WTC11 (cell line): ENCODE results near the gene SSU72. TPM values are rescaled to one million over a fixed set of nuclear protein-coding genes. Genes with fewer than 3 reads are reported as not detected.

Experiments used
- ATAC-seq: fragments of 200-7000 bp; cut with Tn5 transposase; 2 replicates; pipeline ENCODE4 v1.10.0; 2021; ENCODE audit warnings: mild to moderate bottlenecking, moderate library complexity
- CTCF ChIA-PET: fragments of 300-600 bp; sonication (Branson Sonifier 250); formaldehyde crosslinking; loops from one replicate; lab custom pipeline; 2021; ENCODE audit warnings: antibody characterized with exemption; lab: Charles Lee
- POLR2A ChIA-PET: fragments of 350-600 bp; sonication (Branson Sonifier 250); formaldehyde crosslinking; loops from one replicate; lab custom pipeline; 2021; ENCODE audit warnings: antibody characterized with exemption; lab: Charles Lee
- DNase-seq: peaks from one replicate; pipeline ENCODE4 v3.0.0; 2021; ENCODE audit warnings: low spot score
- H3K27ac Mint-ChIP-seq: 2 replicates; pipeline ENCODE4 v1.8.0; 2021; ENCODE audit warnings: mixed read lengths
- H3K27me3 Mint-ChIP-seq: 2 replicates; pipeline ENCODE4 v1.8.0; 2021; ENCODE audit warnings: low read depth, mild to moderate bottlenecking, moderate library complexity, mixed read lengths
- H3K36me3 Mint-ChIP-seq: 2 replicates; pipeline ENCODE4 v1.8.0; 2021; ENCODE audit warnings: mixed read lengths
- H3K4me1 Mint-ChIP-seq: 2 replicates; pipeline ENCODE4 v1.8.0; 2022; ENCODE audit warnings: mixed read lengths
- H3K4me3 Mint-ChIP-seq: 2 replicates; pipeline ENCODE4 v1.8.0; 2021; ENCODE audit warnings: mild to moderate bottlenecking, moderate library complexity, mixed read lengths
- H3K9me3 Mint-ChIP-seq: 2 replicates; pipeline ENCODE4 v1.8.0; 2021; ENCODE audit warnings: mixed read lengths
- AR ChIP-seq: fragments of 250-450 bp; sonication (Bioruptor Pico); IDR thresholded peaks from 2 replicates; pipeline ENCODE4 v1.9.0; 2021; ENCODE audit warnings: mild to moderate bottlenecking
- ARID4B ChIP-seq: sonication (generic); formaldehyde crosslinking; IDR thresholded peaks from 2 replicates; pipeline ENCODE4 v1.8.0; 2023; ENCODE audit warnings: missing genetic modification reagents, mild to moderate bottlenecking, borderline replicate concordance
- ESRRA ChIP-seq: sonication (generic); formaldehyde crosslinking; IDR thresholded peaks from 2 replicates; pipeline ENCODE4 v1.8.1; 2022; ENCODE audit warnings: mild to moderate bottlenecking, missing genetic modification reagents, borderline replicate concordance
- FOXJ3 ChIP-seq: sonication (generic); formaldehyde crosslinking; IDR thresholded peaks from 2 replicates; pipeline ENCODE4 v1.9.0; 2021; ENCODE audit warnings: missing genetic modification reagents, mild to moderate bottlenecking, borderline replicate concordance
- FOXP1 ChIP-seq: sonication (generic); formaldehyde crosslinking; IDR thresholded peaks from 2 replicates; pipeline ENCODE4 v1.8.0; 2022; ENCODE audit warnings: missing genetic modification reagents, mild to moderate bottlenecking, moderate library complexity, borderline replicate concordance
- JAZF1 ChIP-seq: fragments of 250-450 bp; sonication (Bioruptor Pico); IDR thresholded peaks from 2 replicates; pipeline ENCODE4 v1.9.0; 2021; ENCODE audit warnings: moderate library complexity, mild to moderate bottlenecking, inconsistent platforms
- SMAD3 ChIP-seq: sonication (generic); formaldehyde crosslinking; IDR thresholded peaks from 2 replicates; pipeline ENCODE4 v1.8.0; 2022; ENCODE audit warnings: missing genetic modification reagents, mild to moderate bottlenecking, borderline replicate concordance
- SOX15 ChIP-seq: fragments of 250-450 bp; sonication (Bioruptor Pico); IDR thresholded peaks from 2 replicates; pipeline ENCODE4 v1.9.0; 2021; ENCODE audit warnings: mild to moderate bottlenecking
- ZNF121 ChIP-seq: sonication (generic); formaldehyde crosslinking; IDR thresholded peaks from 2 replicates; pipeline ENCODE4 v1.8.0; 2023; ENCODE audit warnings: missing genetic modification reagents
- ZNF317 ChIP-seq: sonication (generic); formaldehyde crosslinking; IDR thresholded peaks from 2 replicates; pipeline ENCODE4 v1.8.1; 2023; ENCODE audit warnings: low read depth, mild to moderate bottlenecking, moderate library complexity, missing genetic modification reagents, borderline replicate concordance
- ZNF416 ChIP-seq: fragments of 250-450 bp; sonication (Bioruptor Pico); IDR thresholded peaks from 2 replicates; pipeline ENCODE4 v1.9.0; 2021; ENCODE audit warnings: mild to moderate bottlenecking, inconsistent platforms
- ZNF425 ChIP-seq: fragments of 250-450 bp; sonication (Bioruptor Pico); conservative IDR thresholded peaks from 2 replicates; pipeline ENCODE4 v1.9.0; 2021; ENCODE audit warnings: mild to moderate bottlenecking
- ZSCAN18 ChIP-seq: fragments of 250-450 bp; sonication (Bioruptor Pico); IDR thresholded peaks from 2 replicates; pipeline ENCODE4 v2.1.2; 2022; ENCODE audit warnings: mild to moderate bottlenecking, moderate library complexity
- total RNA-seq: library from RNA; stranded (reverse); gene quantifications from 3 replicates; pipeline ENCODE4 v1.2.3, GENCODE V29; 2021
- TF ChIP-seq, protein P1 (sequence below): sonication (generic); formaldehyde crosslinking; conservative IDR thresholded peaks from 2 replicates; pipeline ENCODE4 v1.8.1; 2022; ENCODE audit warnings: mild to moderate bottlenecking, missing genetic modification reagents
- TF ChIP-seq, protein P2 (sequence below): sonication (generic); formaldehyde crosslinking; IDR thresholded peaks from 2 replicates; pipeline ENCODE4 v1.8.0; 2022; ENCODE audit warnings: missing genetic modification reagents

SSU72 gene
- total RNA-seq, 1 experiment from 2014 or later = 158 TPM

- Mint-ChIP-seq H3K4me3 (no peak overlapping the region), H3K27ac (no peak overlapping the region), H3K36me3 (peaks cover 10% of the 10 kb centered on the region), H3K27me3 (no peaks in the 10 kb centered on the region), H3K4me1 (peaks cover 3% of the 10 kb centered on the region; the same call in 1 of the 2 replicates), H3K9me3 (no peaks in the 10 kb centered on the region)
- DNase-seq = no peak
- TF ChIP-seq ZSCAN18 = no peak
- TF ChIP-seq FOXP1 = no peak
- TF ChIP-seq ZNF416 (CRISPR knock-in tag) = no peak
- TF ChIP-seq ESRRA (CRISPR knock-in tag) = no peak
- no peak for TF ChIP-seq ZNF317
- TF ChIP-seq JAZF1 (CRISPR knock-in tag) = no peak
- TF ChIP-seq ZNF121 (CRISPR knock-in tag) = no peak
- TF ChIP-seq, protein P1, sequence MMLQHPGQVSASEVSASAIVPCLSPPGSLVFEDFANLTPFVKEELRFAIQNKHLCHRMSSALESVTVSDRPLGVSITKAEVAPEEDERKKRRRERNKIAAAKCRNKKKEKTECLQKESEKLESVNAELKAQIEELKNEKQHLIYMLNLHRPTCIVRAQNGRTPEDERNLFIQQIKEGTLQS (CRISPR knock-in tag) = no peak
- TF ChIP-seq SMAD3 (CRISPR knock-in tag) = no peak
- no peak for TF ChIP-seq FOXJ3
- TF ChIP-seq, protein P2, sequence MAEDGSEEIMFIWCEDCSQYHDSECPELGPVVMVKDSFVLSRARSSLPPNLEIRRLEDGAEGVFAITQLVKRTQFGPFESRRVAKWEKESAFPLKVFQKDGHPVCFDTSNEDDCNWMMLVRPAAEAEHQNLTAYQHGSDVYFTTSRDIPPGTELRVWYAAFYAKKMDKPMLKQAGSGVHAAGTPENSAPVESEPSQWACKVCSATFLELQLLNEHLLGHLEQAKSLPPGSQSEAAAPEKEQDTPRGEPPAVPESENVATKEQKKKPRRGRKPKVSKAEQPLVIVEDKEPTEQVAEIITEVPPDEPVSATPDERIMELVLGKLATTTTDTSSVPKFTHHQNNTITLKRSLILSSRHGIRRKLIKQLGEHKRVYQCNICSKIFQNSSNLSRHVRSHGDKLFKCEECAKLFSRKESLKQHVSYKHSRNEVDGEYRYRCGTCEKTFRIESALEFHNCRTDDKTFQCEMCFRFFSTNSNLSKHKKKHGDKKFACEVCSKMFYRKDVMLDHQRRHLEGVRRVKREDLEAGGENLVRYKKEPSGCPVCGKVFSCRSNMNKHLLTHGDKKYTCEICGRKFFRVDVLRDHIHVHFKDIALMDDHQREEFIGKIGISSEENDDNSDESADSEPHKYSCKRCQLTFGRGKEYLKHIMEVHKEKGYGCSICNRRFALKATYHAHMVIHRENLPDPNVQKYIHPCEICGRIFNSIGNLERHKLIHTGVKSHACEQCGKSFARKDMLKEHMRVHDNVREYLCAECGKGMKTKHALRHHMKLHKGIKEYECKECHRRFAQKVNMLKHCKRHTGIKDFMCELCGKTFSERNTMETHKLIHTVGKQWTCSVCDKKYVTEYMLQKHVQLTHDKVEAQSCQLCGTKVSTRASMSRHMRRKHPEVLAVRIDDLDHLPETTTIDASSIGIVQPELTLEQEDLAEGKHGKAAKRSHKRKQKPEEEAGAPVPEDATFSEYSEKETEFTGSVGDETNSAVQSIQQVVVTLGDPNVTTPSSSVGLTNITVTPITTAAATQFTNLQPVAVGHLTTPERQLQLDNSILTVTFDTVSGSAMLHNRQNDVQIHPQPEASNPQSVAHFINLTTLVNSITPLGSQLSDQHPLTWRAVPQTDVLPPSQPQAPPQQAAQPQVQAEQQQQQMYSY (CRISPR knock-in tag) = no peak
- no peak for TF ChIP-seq SOX15 (CRISPR knock-in tag)
- TF ChIP-seq ZNF425 (CRISPR knock-in tag) = no peak
- no peak for ATAC-seq
- ChIA-PET CTCF (no interaction called here), POLR2A (no interaction called here)
These were observed 31.6 kb downstream of the SSU72 start for GRCh38 chr1:1542766-1543705.

DNA sequence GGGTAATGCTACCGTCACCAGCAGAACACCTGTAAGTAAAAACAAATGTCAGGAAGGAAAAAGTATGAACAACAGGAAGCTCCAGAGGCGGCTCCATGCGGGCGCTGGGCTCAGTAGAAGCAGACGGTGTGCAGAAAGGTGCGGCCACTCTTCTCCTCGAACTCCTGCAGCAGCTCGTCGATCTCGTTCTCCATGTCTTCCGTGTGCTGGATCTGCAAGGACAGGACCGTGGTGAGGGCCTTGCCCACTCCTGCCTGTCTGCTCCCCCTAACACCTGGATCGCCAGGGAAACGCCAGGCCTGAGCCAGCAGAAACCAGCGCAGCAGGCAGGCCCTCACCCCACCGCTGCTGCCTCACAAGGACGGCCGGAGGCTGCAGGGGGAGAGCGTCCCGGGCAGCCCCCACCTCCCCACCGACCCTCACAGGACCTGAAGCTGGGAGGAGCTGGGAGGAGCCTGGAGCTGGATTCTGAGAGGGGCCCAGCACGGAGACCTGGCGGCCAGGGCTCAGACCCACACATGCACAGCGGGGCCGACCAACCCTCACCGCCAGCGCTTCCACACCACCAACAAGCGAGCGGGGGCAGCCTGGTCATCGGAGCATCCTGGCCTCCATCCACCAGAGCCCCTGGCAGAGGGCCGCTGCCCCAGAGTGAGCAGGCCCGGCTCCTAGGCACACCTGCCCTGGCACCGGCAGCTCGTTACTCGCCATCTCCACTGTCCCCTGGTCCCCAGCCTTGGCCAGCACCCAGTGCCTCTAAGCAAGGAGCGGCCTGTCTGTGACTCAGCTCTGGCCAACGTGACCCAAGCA, 32.5 kb downstream of the SSU72 start:
- Mint-ChIP-seq H3K4me3 (peak overlapping the region; percentile 44), H3K27ac (peak overlapping the region; percentile 80), H3K27me3 (no peaks in the 10 kb centered on the region), H3K36me3 (peaks cover 10% of the 10 kb centered on the region), H3K4me1 (peaks cover 3% of the 10 kb centered on the region; the same call in 1 of the 2 replicates), H3K9me3 (no peaks in the 10 kb centered on the region)
- ChIA-PET POLR2A (no interaction called here), CTCF (no interaction called here)
- no peak for ATAC-seq
- no peak for DNase-seq
- TF ChIP-seq ARID4B (CRISPR knock-in tag) (no peak), AR (CRISPR knock-in tag) (no peak)
